OCI-LY7 (cell line): ENCODE measurements around the gene FAM20B. TPM values are rescaled to one million over a fixed set of nuclear protein-coding genes. Genes with fewer than 3 reads are reported as not detected.

Experiments used
- BruUV-seq: library from RNA; stranded (reverse); fragments of 400-500 nt; replicated peaks from 2 replicates; lab custom pipeline; 2021; lab: Mats Ljungman, UMichigan
- CTCF ChIA-PET: fragments of 300-600 bp; sonication (Branson Sonifier 250); formaldehyde crosslinking; loops from one replicate; lab custom pipeline; 2022; ENCODE audit warnings: antibody characterized with exemption; ENCODE audit not compliant: unreplicated experiment; lab: Charles Lee
- POLR2A ChIA-PET: fragments of 300-600 bp; sonication (Branson Sonifier 250); formaldehyde crosslinking; loops from one replicate; lab custom pipeline; 2022; ENCODE audit warnings: antibody characterized with exemption; lab: Charles Lee
- DNase-seq: peaks from one replicate; pipeline ENCODE4 v3.0.0-alpha.2; 2015; ENCODE audit warnings: low spot score
- H2AFZ ChIP-seq: fragments of 200-600 bp; sonication (generic), shearing (Covaris generic); 2 replicates; pipeline ENCODE4 v1.6.1; 2014; ENCODE audit warnings: mild to moderate bottlenecking, antibody characterized with exemption, low read length, moderate library complexity
- H3K27ac ChIP-seq: fragments of 200-600 bp; sonication (generic); 2 replicates; pipeline ENCODE4 v1.5.1; 2014; ENCODE audit warnings: mixed run types, low read depth, mild to moderate bottlenecking, moderate library complexity, low read length, inconsistent platforms; ENCODE audit not compliant: poor library complexity, severe bottlenecking
- H3K36me3 ChIP-seq: fragments of 200-600 bp; sonication (generic); 2 replicates; pipeline ENCODE4 v1.6.1; 2014; ENCODE audit warnings: mild to moderate bottlenecking, antibody characterized with exemption, low read length, moderate library complexity, mixed read lengths; ENCODE audit not compliant: insufficient read depth
- H3K4me1 ChIP-seq: fragments of 200-600 bp; sonication (generic); 2 replicates; pipeline ENCODE4 v1.5.1; 2014; ENCODE audit warnings: mild to moderate bottlenecking, low read length; ENCODE audit not compliant: insufficient read depth, poor library complexity, severe bottlenecking
- H3K4me2 ChIP-seq: fragments of 200-600 bp; sonication (generic); 2 replicates; pipeline ENCODE4 v1.6.1; 2014; ENCODE audit warnings: mild to moderate bottlenecking, low read length
- H3K4me3 ChIP-seq: fragments of 200-600 bp; sonication (generic); 2 replicates; pipeline ENCODE4 v1.5.1; 2014; ENCODE audit warnings: mild to moderate bottlenecking, low read depth, low read length; ENCODE audit not compliant: poor library complexity, severe bottlenecking
- H3K79me2 ChIP-seq: fragments of 200-600 bp; sonication (generic); 2 replicates; pipeline ENCODE4 v1.6.1; 2016; ENCODE audit warnings: low read depth, mild to moderate bottlenecking, low read length, moderate library complexity, mixed read lengths; ENCODE audit not compliant: insufficient read depth
- H3K9me2 ChIP-seq: fragments of 200-600 bp; sonication (generic); 2 replicates; pipeline ENCODE4 v1.6.1; 2016; ENCODE audit warnings: mild to moderate bottlenecking, low read length, mixed read lengths; ENCODE audit not compliant: insufficient read depth
- H3K9me3 ChIP-seq: fragments of 200-600 bp; sonication (generic); 2 replicates; pipeline ENCODE4 v1.6.1; 2014; ENCODE audit warnings: mild to moderate bottlenecking, mixed run types, low read length, mixed read lengths
- H4K20me1 ChIP-seq: fragments of 200-600 bp; sonication (generic); 2 replicates; pipeline ENCODE4 v1.6.1; 2014; ENCODE audit warnings: mild to moderate bottlenecking, antibody characterized with exemption, low read length, moderate library complexity, mixed read lengths; ENCODE audit not compliant: insufficient read depth
- CTCF ChIP-seq: fragments of 200-600 bp; sonication (generic); conservative IDR thresholded peaks from 2 replicates; pipeline ENCODE4 v1.5.1; 2014; ENCODE audit warnings: mild to moderate bottlenecking, antibody characterized with exemption, low read length, moderate library complexity, mixed read lengths
- EZH2phosphoT487 ChIP-seq: fragments of 200-600 bp; sonication (generic); IDR thresholded peaks from 2 replicates; pipeline ENCODE4 v1.6.1; 2018; ENCODE audit warnings: low read depth, borderline replicate concordance, mild to moderate bottlenecking, mixed run types, antibody characterized with exemption, low read length, moderate library complexity, mixed read lengths
- intact Hi-C: fragments of 100-400 bp; cut with micrococcal nuclease; formaldehyde crosslinking; loops from one replicate; pipeline ENCODE4 v1.10.0; 2022; ENCODE audit not compliant: unreplicated experiment
- total RNA-seq, 2 experiments: library from RNA; depleted of rRNA in 1 of 2; stranded (reverse); fragments of >200 nt in 1 of 2; shearing (Covaris generic) in 1 of 2; gene quantifications; 2 replicates each; pipeline ENCODE4 v1.2.3, GENCODE V29; 2014 to 2022

Gene FAM20B
- total RNA-seq, 2 experiments from 2014 or later: 17.1 to 36.5 TPM

GRCh38 chr1:179012038-179012437 is 13.7 kb upstream of the FAM20B start:
- Histone ChIP-seq H3K9me2 (no peaks in the 10 kb centered on the region), H3K4me2 (no peak overlapping the region), H3K79me2 (no peaks in the 10 kb centered on the region), H3K36me3 (no peaks in the 10 kb centered on the region), H4K20me1 (no peaks in the 10 kb centered on the region), H3K4me3 (no peak overlapping the region), H3K9me3 (no peaks in the 10 kb centered on the region), H3K27ac (no peak overlapping the region), H2AFZ (no peak overlapping the region), H3K4me1 (no peaks in the 10 kb centered on the region)
- CTCF ChIA-PET: no interaction called here
- intact Hi-C loops: no loop called here
- BruUV-seq: no TSS peak
- DNase-seq: no peak
- POLR2A ChIA-PET: no interaction called here
- TF ChIP-seq EZH2phosphoT487: no peak

- Histone ChIP-seq H3K36me3 (no peaks in the 10 kb centered on the region), H3K4me2 (no peak overlapping the region), H3K9me3 (no peaks in the 10 kb centered on the region), H3K9me2 (no peaks in the 10 kb centered on the region), H3K4me3 (no peak overlapping the region), H3K4me1 (no peaks in the 10 kb centered on the region), H3K27ac (no peak overlapping the region), H3K79me2 (no peaks in the 10 kb centered on the region), H2AFZ (no peak overlapping the region), H4K20me1 (no peaks in the 10 kb centered on the region)
- intact Hi-C loops: no loop called here
- ChIA-PET POLR2A (interaction anchor here (0.6 to 2.5 kb wide), 4 partner anchors 10 to 441 kb away, joined by 3 to 15 read pairs (median 8); no protein-coding TSS in a partner anchor), CTCF (interaction anchor here (1.1 kb wide), 1 partner anchor 11 kb away, joined by 7 read pairs; no protein-coding TSS in a partner anchor)
- no TSS peak for BruUV-seq
- TF ChIP-seq CTCF (no peak), EZH2phosphoT487 (no peak)
- no peak for DNase-seq
Observed at GRCh38 chr1:179014123-179014522, 11.6 kb upstream of the FAM20B start.

GRCh38 chr1:179015396-179015795 is 10.3 kb upstream of the FAM20B start:
- ChIA-PET CTCF (no interaction called here), POLR2A (interaction anchor here (0.7 to 2.5 kb wide), 2 partner anchors 12 to 90 kb away, joined by 6 to 15 read pairs; no protein-coding TSS in a partner anchor)
- H3K27ac ChIP-seq: no peak overlapping the region
- no peak overlapping the region for H2AFZ ChIP-seq
- no peaks in the 10 kb centered on the region for H4K20me1 ChIP-seq
- H3K4me3 ChIP-seq: no peak overlapping the region
- no TSS peak for BruUV-seq
- TF ChIP-seq CTCF: no peak
- no peak for TF ChIP-seq EZH2phosphoT487
- no peaks in the 10 kb centered on the region for H3K9me2 ChIP-seq
- no peak overlapping the region for H3K4me2 ChIP-seq
- H3K79me2 ChIP-seq: no peaks in the 10 kb centered on the region
- intact Hi-C loops: no loop called here
- no peaks in the 10 kb centered on the region for H3K4me1 ChIP-seq
- H3K36me3 ChIP-seq: no peaks in the 10 kb centered on the region
- no peak for DNase-seq
- no peaks in the 10 kb centered on the region for H3K9me3 ChIP-seq
